ENCODE measurements around the gene HMG20A. TPM values are rescaled to one million over a fixed set of nuclear protein-coding genes. Genes with fewer than 3 reads are reported as not detected.

The HMG20A gene
- total RNA-seq, 1 donor from 2014 or later: 9.7 TPM

DNA sequence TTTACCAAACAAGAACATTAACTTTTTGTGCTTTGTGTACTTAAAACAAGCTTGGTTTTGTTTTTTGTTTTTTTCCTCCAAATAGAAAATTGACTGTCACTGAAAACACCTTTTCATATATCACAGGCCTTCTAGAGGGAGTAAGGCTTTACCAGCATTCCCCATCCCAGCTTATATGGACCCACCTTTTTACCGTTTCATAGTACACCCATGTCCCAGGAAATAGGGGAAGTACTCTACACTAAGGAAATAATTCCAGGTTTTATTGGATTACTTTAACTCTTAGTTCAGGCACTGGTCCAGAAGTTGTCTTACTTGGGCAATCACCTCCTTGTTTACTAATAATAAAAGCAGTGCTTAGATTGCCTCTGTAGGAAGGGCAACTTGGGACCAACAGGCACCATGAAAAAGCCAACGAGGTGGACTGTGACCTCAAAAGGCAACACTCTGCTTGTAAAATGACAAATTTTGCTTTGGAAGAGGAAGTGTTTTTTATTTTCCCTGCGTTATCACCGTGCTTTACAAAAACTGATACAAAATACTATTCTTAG is 26.2 kb downstream of the HMG20A start:
- Histone ChIP-seq H3K36me3 (ENCODE audit: control insufficient read depth, insufficient read depth, low read length) (no peaks in the 10 kb centered on the region), H3K4me3 (ENCODE audit: low read depth, low read length) (no peak overlapping the region), H3K27me3 (ENCODE audit: control insufficient read depth, insufficient read depth, low read length) (no peaks in the 10 kb centered on the region)
- TF ChIP-seq, protein P1, sequence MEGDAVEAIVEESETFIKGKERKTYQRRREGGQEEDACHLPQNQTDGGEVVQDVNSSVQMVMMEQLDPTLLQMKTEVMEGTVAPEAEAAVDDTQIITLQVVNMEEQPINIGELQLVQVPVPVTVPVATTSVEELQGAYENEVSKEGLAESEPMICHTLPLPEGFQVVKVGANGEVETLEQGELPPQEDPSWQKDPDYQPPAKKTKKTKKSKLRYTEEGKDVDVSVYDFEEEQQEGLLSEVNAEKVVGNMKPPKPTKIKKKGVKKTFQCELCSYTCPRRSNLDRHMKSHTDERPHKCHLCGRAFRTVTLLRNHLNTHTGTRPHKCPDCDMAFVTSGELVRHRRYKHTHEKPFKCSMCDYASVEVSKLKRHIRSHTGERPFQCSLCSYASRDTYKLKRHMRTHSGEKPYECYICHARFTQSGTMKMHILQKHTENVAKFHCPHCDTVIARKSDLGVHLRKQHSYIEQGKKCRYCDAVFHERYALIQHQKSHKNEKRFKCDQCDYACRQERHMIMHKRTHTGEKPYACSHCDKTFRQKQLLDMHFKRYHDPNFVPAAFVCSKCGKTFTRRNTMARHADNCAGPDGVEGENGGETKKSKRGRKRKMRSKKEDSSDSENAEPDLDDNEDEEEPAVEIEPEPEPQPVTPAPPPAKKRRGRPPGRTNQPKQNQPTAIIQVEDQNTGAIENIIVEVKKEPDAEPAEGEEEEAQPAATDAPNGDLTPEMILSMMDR (IDR thresholded peaks at IDR 0.05; ENCODE audit: insufficient read depth, low read length, severe bottlenecking): no peak
- no peak for DNase-seq (ENCODE audit: low read depth)
- FAIRE-seq: no peak

DNA sequence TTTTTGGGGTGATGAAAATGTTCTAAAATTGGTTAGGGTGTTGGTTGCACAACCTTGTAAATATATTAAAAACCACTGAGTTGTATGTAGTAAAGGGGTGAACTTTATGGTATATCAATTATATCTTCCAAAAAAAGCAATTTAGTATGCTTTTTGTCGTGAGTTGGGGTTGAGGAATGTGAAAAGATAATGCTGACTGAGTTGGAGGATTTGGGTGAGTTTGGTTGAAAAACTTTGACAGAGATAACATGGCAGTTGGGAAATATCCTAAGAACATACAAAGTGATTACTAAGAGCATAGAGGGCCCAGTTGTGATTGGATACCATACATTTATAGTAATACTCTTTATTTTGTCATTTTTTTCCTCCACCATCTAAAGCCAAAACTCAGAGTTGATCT is 33.6 kb downstream of the HMG20A start:
- FAIRE-seq (no peak), DNase-seq (ENCODE audit: low read depth) (no peak)
- TF ChIP-seq, protein P1 (IDR thresholded peaks at IDR 0.05; ENCODE audit: insufficient read depth, low read length, severe bottlenecking): no peak
- H3K27me3 ChIP-seq (ENCODE audit: control insufficient read depth, insufficient read depth, low read length): no peaks in the 10 kb centered on the region
- peaks cover 2% of the 10 kb centered on the region for H3K36me3 ChIP-seq (ENCODE audit: control insufficient read depth, insufficient read depth, low read length)
- H3K4me3 ChIP-seq (ENCODE audit: low read depth, low read length): no peak overlapping the region

DNA sequence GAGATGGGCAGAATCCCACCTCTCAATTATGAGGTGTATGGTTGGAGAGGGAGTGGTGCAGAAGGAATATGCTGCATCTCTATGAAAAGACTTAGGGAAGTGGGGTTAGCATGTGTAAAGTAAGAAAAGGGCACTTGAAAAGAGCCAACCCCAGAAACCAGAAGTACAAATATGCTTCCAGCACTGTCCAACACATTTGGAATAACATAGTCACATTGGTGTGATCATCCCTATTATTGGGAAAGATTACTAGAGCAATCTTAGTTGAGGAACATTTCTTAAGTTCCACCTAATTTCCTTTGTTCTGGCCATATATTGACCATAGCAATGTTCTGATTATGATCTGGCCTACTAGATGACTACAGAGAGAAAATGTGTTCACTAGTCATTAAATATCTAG is 34.3 kb downstream of the HMG20A start:
- Histone ChIP-seq H3K36me3 (ENCODE audit: control insufficient read depth, insufficient read depth, low read length) (peaks cover 3% of the 10 kb centered on the region), H3K4me3 (ENCODE audit: low read depth, low read length) (no peak overlapping the region), H3K27me3 (ENCODE audit: control insufficient read depth, insufficient read depth, low read length) (no peaks in the 10 kb centered on the region)
- TF ChIP-seq, protein P1 (IDR thresholded peaks at IDR 0.05; ENCODE audit: insufficient read depth, low read length, severe bottlenecking): no peak
- no peak for DNase-seq (ENCODE audit: low read depth)
- no peak for FAIRE-seq

DNA sequence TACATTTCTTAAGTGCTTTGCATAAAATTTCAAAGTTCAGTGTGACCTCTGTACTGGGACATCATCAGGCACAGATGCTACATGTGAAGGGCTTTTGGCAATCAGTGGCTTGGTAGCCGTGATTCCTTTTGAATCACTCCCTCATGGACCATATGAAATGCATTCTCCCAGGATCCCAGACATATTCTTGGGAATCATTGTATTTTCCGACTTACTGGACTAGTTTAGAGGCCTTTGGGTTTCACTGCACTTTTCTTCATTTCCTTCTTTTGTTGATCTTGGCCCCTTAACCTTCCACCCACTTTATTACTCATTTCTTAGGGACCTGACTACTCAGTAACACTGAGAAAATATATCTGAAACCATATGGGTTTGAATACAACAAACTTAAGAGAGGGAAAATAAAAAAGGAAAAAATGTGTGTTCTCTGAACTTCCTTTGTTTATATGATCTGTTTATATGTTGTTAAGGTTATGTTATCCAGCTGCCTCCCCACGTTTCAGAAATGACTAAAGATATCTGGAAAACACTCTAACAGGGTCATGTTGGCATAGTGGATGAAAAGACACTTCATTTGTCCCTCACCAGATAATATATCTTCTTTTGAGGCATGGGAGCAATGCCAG is 35.1 kb downstream of the HMG20A start:
- FAIRE-seq: no peak
- Histone ChIP-seq H3K27me3 (ENCODE audit: control insufficient read depth, insufficient read depth, low read length) (no peaks in the 10 kb centered on the region), H3K36me3 (ENCODE audit: control insufficient read depth, insufficient read depth, low read length) (peaks cover 3% of the 10 kb centered on the region), H3K4me3 (ENCODE audit: low read depth, low read length) (no peak overlapping the region)
- no peak for DNase-seq (ENCODE audit: low read depth)
- TF ChIP-seq, protein P1 (IDR thresholded peaks at IDR 0.05; ENCODE audit: insufficient read depth, low read length, severe bottlenecking): no peak

DNA sequence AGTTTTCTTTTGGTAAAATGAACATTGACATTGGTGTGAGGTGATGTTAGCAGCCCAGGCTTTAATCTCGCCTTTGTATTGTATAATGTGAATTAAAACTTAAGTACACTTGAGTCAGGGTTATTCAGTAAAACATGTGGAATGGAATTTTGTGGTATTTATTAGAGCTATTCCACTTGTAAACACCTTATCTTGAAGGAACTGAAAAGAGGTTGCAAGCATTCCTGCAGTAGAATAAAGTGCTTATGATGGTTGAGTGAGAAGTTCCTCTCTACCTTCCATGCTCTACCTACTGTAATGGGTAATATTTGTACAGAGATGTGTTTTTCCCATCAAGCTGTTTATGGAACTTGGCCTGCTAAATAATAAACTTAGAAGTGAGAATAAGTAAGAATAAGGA is 36.1 kb downstream of the HMG20A start:
- H3K4me3 ChIP-seq (ENCODE audit: low read depth, low read length): no peak overlapping the region
- FAIRE-seq (no peak), DNase-seq (ENCODE audit: low read depth) (no peak)
- TF ChIP-seq, protein P1 (IDR thresholded peaks at IDR 0.05; ENCODE audit: insufficient read depth, low read length, severe bottlenecking): no peak
- no peaks in the 10 kb centered on the region for H3K27me3 ChIP-seq (ENCODE audit: control insufficient read depth, insufficient read depth, low read length)
- H3K36me3 ChIP-seq (ENCODE audit: control insufficient read depth, insufficient read depth, low read length): peaks cover 3% of the 10 kb centered on the region
